ENCODE measurements around the gene RAB10.

- no peak for TF ChIP-seq CTCF (conservative IDR thresholded peaks at IDR 0.05; ENCODE audit: low read depth, low read length)
- no peak for TF ChIP-seq USF2 (IDR thresholded peaks at IDR 0.05; ENCODE audit: low read depth, low read length)
- peak; percentile 88 for TF ChIP-seq MAFK (IDR thresholded peaks at IDR 0.05; ENCODE audit: low read depth, low read length)
- no peak for TF ChIP-seq CEBPB (IDR thresholded peaks at IDR 0.05; ENCODE audit: low read depth, low read length)
These were observed 21.7 kb upstream of the RAB10 start for GRCh38 chr2:26011990-26012856.
